HG03342 (cell line): ENCODE data around the gene PTCH2.
A peak's percentile ranks its signal among the peaks of the same experiment; 100 is the strongest.
"Not testable (repeated sequence)": the region's sequence is repeated elsewhere in the genome, so short reads cannot be mapped to it uniquely, and the experiment has no call there.

Experiments
- ATAC-seq: cut with Tn5 transposase; IDR thresholded peaks from one replicate; pipeline ENCODE4 v1.9.1; 2021; ENCODE audit warnings: mild to moderate bottlenecking, moderate library complexity; ENCODE audit not compliant: unreplicated experiment

PTCH2 gene

DNA sequence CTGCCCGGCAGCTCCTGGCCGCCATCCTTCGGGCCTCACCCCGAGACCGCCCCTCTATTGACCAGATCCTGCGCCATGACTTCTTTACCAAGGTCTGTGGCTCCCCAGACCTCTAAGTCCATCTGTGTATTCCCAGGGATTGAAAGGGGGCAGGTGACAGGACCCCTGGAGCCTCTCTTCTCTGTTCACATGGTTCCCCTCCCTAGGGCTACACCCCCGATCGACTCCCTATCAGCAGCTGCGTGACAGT is 40.1 kb downstream of the PTCH2 start:
- no peak for ATAC-seq

DNA sequence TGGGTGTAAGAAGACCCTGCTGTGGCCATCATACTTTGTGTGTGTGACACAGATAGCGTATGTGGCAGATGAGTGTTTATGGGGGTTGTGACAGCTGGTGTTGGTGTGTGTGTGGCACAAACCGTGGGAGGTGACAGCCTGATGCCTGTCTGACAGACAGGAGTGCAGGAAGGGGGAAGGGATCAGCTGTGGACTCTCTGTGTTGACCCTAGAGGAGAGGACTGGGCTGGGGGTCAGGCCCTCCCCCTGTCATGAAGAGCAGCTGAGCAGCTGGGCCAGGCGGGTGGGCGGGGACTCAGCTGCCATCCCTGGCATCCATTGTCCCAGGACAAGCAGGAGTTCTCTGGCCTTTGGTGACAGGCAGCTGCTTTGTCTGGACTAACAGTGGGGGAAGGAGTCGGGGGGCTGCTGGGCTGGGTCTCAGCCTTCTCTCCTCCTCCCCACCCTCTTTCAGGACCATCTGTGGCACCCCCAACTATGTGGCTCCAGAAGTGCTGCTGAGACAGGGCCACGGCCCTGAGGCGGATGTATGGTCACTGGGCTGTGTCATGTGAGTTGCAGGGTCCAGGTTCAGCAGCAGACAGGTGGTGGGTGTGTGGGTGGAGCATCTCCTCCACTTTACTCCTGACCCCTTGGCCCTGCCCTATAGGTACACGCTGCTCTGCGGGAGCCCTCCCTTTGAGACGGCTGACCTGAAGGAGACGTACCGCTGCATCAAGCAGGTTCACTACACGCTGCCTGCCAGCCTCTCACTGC is 40.6 kb downstream of the PTCH2 start:
- ATAC-seq: no peak

DNA sequence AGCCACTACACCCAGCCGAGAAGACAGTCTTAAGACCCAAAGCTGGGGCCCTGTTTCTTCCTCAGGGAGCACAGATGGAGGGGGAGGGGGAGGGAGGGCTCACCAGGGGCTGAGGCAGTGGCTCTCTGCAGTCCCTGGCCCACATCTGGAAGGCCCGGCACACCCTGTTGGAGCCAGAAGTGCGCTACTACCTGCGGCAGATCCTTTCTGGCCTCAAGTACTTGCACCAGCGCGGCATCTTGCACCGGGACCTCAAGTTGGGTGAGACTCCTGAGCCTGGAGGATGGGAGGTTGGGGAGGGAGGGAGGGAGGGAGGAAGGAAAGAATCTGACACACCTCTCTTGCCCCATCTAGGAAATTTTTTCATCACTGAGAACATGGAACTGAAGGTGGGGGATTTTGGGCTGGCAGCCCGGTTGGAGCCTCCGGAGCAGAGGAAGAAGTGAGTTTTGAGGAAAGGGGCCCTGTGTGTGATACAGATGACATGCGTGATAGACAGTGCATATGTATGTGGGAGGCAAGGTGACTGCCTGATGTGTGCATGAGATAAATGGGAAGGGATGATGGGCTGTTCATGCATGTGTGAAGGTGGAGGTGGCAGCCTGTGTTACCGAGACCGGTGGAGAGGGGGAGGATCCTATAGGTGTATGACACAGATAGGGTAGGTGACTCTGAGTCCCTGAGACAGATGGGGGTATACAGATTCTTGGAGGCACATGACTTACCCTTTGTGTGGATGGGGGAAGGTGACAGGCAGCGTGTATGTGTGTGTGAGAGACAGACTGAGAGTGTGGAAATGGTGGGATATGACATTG is 41.4 kb downstream of the PTCH2 start:
- no peak for ATAC-seq

DNA sequence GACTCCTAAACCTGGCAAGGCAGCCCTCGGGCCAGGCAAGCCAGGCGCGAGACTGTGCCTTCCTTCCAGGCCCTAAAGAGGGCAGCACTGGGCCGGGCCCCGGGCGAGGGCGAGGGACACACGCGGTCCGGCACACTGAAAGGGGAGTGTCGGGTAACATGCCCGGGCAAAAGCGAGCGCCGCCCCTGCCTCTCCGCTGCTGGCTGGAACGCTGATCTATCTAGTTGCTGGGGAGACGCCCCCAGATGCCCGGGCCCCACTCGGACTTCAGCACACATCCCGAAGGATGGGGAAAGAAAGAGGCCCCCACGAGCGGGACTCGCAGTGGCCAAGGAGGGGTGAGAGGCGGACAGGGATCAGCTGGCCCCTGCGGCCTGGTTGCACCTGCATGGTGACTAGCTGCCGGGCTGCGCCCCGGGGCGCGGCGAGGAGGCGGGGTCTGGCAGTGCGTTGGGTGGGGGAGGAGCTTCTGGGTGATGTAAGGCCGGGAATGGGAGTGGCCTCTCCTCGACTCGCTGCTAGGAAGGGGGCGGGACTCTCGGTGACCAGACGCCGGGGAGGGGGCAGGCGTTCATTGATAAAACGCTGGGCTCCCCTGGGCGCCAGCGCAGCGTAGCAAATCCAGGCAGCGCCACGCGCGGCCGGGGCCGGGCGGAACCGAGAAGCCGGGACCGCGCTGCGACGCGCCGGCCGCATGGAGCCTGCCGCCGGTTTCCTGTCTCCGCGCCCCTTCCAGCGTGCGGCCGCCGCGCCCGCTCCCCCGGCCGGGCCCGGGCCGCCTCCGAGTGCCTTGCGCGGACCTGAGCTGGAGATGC is 43.1 kb downstream of the PTCH2 start, which contains the start of gene PLK3:
PLK3 (plus strand) TSS at position 608 of the 815 bp plus-strand sequence; CDS start at position 695, 87 bp downstream.
- ATAC-seq: peak; percentile 77

DNA sequence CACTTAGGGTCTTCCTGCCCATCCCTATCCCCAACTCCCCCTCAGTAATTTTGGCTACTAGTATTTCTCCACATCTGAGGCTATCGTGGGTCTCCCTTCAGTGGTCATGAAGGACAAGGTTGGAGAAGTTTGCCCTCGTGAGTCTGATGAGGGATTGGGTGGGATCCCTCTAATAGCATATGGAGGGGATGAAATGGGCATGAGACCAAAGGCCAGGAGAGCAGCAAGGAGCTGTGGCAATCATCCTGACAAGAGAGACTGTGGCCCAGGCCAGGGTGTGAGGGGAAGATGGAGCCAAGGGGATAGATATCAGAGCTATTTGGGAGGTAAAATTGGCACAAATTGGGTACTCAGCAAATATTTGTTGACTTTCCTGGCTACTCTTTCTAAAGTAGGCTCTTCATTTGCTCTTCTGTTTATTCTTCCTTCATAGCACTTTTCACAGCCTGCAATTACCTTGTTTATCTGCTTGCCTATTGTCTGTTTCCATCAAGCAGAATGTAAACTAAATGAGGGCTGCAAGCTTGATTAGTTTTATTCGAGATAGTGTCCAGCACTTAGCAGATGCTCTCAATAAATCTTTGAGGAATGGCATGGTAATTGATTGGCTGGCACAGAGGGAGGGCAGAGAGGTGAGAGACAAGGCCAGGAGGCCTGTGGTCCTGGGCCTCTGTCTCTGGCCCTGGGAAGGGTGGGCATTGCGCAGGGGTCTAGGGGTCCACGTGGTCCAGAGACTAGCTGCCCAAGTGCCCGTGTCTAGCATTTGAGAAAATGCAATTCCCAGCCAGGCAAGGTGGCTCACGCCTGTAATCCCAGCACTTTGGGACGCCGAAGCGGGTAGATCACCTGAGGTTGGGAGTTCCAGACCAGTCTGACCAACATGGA is 44.3 kb downstream of the PTCH2 start:
- no peak for ATAC-seq

DNA sequence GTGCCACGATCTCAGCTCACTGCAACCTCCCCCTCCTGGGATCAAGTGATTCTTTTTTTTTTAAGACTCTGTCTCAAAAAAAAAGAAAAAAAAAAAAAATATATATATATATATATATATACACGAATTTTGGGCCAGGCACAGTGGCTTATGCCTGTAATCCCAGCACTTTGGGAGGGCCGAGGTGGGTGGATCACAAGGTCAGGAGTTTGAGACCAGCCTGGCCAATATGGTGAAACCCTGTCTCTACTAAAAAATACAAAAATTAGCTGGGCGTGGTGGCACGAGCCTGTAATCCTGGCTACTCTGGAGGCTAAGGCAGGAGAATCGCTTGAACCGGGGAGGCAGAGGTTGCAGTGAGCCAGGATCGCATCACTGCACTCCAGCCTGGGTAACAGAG is 45.2 kb downstream of the PTCH2 start:
- ATAC-seq: not testable (repeated sequence)

DNA sequence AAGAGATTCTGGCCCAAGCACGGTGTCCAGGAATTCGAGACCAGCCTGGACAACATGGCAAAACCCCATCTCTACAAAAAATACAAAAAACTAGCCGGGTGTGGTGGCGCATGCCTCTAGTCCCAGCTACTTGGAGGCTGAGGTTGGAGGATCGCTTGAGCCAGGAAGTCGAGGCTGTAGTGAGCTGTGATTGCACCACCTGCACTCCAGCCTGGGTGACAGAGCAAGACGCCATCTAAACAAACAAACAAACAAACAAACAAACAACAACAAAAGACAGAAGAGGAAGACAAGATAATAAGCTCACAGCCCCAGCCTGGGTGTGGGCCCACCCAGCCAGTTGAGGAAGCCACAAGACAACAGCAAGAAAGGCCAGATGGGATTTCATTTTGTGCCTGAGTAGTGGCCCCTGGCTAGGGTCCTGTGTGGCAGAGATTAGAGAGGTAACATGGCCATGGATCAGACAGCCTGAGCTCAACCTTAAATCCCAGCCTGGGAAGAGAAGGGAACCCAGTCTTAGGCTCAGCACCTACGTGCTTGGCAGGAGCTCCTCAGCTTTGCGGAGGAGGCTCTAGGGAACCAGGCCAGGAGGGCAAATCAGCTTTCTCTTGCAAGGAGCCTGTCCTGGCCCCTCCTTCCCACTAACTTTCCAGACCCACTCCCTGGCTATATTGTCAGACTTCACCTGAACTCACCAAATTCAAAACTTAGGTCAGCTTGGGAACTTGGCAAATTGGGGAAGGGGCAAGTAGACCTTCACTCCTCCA is 50.1 kb downstream of the PTCH2 start:
- ATAC-seq: no peak

DNA sequence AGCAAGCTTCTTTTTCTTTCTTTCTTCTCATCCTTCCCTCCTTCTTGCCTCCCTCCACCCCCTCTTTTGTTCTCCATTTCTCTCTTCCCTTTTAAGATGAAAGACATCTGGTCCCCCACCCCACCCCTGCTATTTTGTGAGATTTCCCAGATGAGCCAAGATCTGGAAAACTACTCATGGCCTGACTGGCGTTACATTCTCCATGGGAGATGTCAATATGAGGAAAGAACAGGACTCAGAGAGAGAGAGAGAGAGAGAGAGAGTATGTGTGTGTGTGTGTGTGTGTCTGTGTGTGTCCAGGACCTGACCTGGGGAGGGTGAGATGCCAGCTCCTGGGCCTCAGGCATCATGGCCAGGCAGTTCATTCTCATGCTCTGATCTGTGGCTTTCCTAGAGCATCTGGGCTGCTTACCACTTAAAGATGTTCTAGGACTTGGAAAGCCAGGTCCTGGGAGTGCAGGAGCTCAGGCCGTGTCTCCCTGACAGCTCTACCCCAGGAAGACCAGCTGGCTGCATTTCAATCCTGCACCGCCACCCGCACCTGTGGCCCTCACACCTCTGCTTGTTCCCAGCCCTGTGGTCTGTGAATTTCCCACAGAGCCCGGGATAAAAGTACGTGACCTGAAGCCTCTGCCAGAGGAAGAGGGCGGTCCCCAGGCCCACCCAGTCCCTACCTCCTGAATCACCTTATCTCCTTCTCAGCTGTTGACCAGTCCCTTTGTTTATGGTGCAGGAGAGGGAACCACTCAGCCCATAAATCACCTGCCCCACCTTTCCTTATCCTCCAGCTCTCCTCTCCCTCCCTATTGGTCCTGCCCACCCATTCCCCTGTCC is 51.9 kb downstream of the PTCH2 start:
- ATAC-seq: no peak

DNA sequence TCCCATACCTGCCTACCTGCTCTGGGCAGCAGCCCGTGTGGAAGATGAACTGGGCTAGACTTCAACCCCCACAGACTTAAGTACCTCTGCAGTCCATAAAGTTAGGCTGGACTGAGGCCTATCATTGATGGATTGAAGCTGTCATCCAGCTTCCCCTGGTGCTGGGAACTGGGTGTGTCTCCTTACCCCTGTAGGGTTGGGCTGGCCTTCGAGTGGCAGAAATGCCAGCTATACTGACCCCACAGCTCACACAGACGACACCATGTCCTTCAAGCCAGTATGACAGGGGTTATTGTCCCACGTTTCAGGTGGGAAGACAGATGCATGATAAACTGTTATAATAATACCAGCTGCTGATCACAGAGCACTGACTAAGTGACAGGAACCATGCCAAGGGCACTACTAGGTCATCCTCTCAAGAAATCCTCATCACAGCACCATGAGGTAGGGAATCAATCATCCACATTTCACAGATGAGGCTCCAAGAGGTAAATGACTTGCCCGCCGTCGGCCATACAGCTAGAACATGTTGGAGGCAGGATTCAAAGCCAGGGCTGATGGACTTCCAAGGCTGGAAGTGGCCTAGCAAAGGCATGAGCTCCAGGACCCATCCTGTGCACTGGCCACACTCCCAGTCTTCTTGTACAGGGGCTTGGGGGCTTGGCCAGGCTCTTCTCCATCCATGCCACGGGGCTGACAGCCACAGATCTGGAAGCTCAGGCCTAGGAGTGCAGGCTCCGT is 54.8 kb downstream of the PTCH2 start, which contains the start of gene BEST4:
BEST4 (minus strand) TSS at position 51 of the 741 bp plus-strand sequence. CDS start 465 bp downstream, outside the sequence.
- ATAC-seq: no peak

DNA sequence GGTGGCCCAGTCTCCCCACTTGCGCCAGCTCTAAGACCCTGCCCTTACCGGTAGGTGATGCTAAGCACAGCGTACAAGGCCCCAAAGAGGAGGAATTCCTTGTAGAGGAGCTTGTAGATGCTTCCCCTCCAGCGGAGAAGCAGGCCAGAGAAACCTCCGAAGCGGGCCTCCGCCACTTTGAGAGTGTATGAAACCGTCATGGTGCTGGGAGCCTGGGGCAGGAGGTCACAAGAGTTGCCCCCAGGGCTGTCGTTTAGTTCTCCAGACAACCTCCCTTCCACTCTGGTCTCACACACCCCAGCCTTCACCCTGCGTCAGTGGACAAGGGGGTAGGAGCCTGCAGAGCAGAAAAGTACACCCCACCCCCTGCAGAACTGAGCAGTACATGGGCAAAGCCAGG is 55.5 kb downstream of the PTCH2 start:
- no peak for ATAC-seq

DNA sequence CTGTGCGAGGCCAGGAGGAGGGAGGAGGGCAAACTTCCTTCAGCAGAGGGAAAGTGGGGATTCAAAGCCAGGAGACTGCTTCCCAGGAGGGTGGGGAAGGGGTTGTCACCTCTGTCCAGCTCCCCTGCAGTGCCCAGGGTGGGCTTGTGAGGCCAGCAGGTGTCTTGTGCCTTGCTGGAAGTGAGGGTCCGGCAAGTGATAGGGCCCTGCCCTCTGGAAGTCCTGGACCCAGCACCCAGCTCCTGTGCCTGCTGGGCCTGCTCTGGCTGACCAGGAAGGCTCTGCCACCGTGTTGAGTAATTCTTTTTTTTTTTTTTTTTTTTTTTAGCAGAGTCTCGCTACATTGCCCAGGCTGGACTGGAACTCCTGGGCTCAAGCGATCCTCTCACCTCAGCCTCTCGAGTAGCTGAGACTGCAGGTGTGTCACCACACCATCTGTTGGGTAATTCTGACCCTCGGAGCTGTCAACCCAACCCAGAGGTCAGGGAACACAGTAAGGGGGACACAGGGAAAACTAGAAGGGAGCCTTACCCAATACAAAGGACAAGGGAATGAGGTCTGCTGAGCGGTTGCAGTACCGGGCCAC is 56.1 kb downstream of the PTCH2 start:
- ATAC-seq: no peak

DNA sequence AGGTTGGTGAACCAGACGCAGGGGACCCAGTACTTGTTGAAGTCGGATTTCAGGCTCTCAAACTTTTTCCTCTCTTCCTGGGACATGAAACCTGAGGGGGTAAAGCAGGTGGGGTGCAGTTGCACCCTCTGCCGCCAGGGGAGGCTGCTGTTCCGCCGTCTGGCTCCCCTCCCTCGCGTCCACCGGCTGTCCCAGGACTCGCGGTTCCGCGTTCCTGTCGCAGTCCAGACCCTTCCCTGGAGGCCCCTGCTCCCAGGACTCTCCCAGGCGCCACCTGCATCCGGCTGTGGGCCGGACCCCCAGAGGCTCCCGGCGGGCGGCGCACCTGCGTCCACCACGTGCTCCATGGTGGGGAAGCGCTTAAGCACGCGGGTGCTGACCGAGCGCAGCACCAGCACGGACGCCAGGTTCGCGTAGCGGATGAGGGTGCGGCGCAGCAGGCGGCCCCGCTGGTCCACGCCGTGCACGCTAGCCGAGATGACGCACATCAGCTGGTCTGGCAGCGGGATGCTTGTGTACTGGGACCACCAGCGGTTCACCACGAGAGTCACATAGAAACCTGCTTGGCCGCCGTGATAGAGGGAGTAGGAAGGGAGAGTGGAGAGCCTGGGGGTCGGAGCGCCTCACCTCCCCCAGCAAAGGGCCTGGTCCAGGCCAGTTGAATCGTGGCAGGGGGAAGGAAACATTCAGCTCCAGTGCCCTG is 56.8 kb downstream of the PTCH2 start:
- no peak for ATAC-seq

DNA sequence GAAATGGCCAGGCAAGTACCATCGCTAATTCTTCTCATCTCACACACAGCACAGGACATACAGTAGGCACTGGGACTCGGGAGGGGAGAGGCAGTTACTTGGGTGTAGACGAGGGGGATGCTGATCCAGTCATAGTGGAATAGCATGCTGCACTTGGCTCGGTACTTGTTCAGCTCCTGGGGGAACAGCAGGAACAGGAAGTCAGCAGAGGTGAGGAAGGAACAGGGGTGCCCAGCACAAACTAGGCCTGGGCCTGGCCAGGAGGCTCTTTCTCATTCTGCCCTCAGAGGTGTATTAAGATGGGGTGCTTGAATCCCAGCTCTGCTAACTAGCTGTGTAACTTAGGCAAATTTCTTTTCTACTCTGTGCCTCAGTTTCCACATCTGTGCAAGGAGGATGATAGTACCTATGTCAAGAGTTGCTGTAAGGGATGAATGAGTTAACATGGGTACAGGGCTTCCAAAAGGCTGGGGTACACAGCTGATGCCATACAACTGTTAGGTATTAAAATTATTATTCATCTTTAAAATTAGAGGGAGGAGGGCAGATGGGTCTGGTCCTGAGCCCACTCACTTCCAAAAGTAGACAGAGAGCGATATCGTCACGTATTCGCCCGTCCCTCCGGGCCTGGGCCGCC is 57.4 kb downstream of the PTCH2 start:
- ATAC-seq: no peak

DNA sequence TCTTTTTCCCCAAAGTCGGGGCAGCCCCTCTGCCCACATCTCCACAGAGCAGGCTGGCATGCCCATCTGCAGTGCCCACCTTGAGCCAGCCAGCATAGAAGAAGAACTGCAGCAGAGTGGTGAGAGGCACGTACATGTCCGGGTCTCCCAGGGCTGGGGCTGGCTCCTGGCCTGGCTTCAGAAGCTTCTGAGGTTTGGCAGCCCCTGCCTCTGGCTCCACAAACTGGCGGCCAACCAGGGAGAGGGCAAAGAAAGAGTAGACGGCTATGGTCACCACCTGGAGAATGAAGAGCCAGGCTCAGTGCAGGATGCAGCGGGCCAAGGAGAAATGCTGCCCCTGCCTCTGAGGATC is 58.0 kb downstream of the PTCH2 start:
- no peak for ATAC-seq

DNA sequence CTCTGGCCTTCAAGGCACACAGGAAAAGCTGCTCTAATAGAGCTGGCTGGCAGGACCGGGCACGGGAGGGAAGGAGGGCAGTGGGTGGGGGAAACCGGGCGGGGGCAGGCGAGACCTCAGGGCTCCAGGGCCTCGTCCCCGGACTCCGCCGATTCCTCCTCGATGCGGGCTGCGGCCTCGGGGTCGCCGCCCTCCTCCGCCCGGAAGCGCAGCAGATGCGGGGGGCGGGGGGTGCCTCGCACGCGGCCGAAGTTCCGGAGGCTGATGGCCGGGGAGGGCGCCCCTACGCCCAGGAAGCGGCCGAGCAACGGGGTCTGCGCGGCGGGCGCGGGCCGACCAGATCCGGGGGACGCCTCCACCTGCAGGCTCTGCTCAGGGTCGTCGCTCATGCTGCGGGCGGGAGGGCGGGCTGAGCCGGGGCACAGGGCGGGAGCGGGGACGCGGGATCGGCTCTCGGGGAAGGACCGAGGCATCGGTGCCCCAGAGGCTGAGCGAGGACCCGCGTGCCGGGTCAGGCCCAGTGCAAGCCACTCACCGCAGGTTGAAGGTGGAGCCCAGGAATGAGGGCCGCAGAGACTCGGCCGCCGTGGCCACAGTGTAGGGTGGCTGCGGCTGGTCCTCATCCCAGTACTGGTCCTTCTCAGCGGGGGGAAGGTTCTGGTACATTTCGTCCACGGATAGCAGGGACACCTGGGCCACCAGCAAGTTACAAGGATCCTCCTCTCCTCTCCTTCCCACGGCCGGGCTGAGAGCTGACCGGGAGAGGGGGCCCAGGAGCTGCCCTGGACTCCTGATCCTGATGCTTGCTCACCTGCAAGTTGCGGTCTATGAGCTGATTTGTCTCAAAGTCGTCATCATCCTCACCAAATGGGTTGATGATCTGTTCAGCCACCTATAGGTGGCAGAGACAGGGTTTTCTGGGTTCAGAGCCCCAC is 58.7 kb downstream of the PTCH2 start:
- no peak for ATAC-seq

DNA sequence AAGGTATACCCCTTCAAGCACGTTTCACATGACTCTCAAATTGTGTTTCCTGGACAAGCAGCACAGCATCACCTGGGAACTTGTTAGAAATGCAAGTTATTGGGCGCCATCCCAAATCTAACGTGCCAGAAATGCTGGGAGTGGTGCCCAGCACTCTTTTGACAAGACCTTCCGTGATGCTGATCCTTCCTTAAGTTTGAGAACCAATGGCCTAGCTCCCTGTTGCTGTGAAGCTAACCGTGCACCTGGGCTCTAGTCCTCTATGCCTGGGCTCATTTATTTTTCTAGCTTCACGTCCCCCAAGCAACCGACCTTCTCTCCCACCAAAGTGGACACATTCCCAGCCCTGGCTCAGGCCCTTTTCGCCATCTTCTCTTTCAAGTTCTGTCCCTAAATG is 59.4 kb downstream of the PTCH2 start:
- no peak for ATAC-seq
